CD14-positive monocyte (primary cell): Measurements from ENCODE around the gene SEM1. TPM values are rescaled to one million over a fixed set of nuclear protein-coding genes. Genes with fewer than 3 reads are reported as not detected.

Experiments used
- DNase-seq, 3 donors: peaks; one replicate each; pipeline ENCODE4 v3.0.0-alpha.2; 2011 to 2022
- H2AFZ ChIP-seq: 2 replicates; pipeline ENCODE4 v1.6.0; 2012; ENCODE audit warnings: mild to moderate bottlenecking, low read depth, low read length, inconsistent platforms; ENCODE audit not compliant: insufficient read depth, poor library complexity, severe bottlenecking
- H3K27ac ChIP-seq, 2 donors: 1 replicate in 1 of 2; 2 replicates in 1 of 2; pipeline ENCODE4 v1.5.1; 2012 to 2013; ENCODE audit warnings: low read length in 2 of 2, control low read depth in 1 of 2, inconsistent platforms in 1 of 2, low read depth in 1 of 2, mild to moderate bottlenecking in 1 of 2
- H3K27me3 ChIP-seq, 2 donors: one replicate each; pipeline versions ENCODE4 v1.6.0 to v1.6.1; 2011 to 2013; ENCODE audit warnings: low read length in 2 of 2; ENCODE audit not compliant: control insufficient read depth in 2 of 2, insufficient read depth in 2 of 2
- H3K36me3 ChIP-seq, 2 donors: replicated peaks in 1 of 2; 1 replicate in 1 of 2; 2 replicates in 1 of 2; pipeline versions ENCODE4 v1.5.1 to v1.6.1; 2012 to 2013; ENCODE audit warnings: low read length in 2 of 2, control low read depth in 1 of 2, inconsistent platforms in 1 of 2, mild to moderate bottlenecking in 1 of 2; ENCODE audit not compliant: insufficient read depth in 2 of 2, control insufficient read depth in 1 of 2
- H3K4me1 ChIP-seq, 2 donors: 1 replicate in 1 of 2; 2 replicates in 1 of 2; pipeline versions ENCODE4 v1.5.1 to v1.6.1; 2012 to 2013; ENCODE audit warnings: low read length in 2 of 2, control low read depth in 1 of 2, inconsistent platforms in 1 of 2, mild to moderate bottlenecking in 1 of 2, moderate library complexity in 1 of 2; ENCODE audit not compliant: insufficient read depth in 2 of 2, control insufficient read depth in 1 of 2
- H3K4me2 ChIP-seq: replicated peaks from 2 replicates; pipeline ENCODE3; 2012; ENCODE audit warnings: low read length, moderate library complexity, mild to moderate bottlenecking; ENCODE audit not compliant: poor library complexity, severe bottlenecking; ENCODE audit errors: extremely low read depth
- H3K4me3 ChIP-seq, 3 experiments: fragments of 200-600 bp in 1 of 3; sonication (generic) in 1 of 3; replicated peaks in 1 of 3; 1 replicate in 2 of 3; 2 replicates in 1 of 3; pipeline ENCODE4 v1.5.1; 2011 to 2013; ENCODE audit warnings: low read length in 3 of 3, mild to moderate bottlenecking in 3 of 3, control low read depth in 2 of 3, low read depth in 2 of 3, inconsistent platforms in 1 of 3, moderate library complexity in 1 of 3
- H3K79me2 ChIP-seq: 2 replicates; pipeline ENCODE4 v1.6.0; 2012; ENCODE audit warnings: mild to moderate bottlenecking, control low read depth, inconsistent platforms, low read length, moderate library complexity; ENCODE audit not compliant: insufficient read depth
- H3K9ac ChIP-seq: 2 replicates; pipeline ENCODE4 v1.6.0; 2017; ENCODE audit warnings: low read length, mild to moderate bottlenecking; ENCODE audit not compliant: insufficient read depth, poor library complexity, severe bottlenecking
- H3K9me3 ChIP-seq, 2 donors: replicated peaks in 1 of 2; 1 replicate in 1 of 2; 2 replicates in 1 of 2; pipeline versions ENCODE4 v1.5.1 to v1.6.1; 2012 to 2013; ENCODE audit warnings: low read length in 2 of 2, control low read depth in 1 of 2; ENCODE audit not compliant: control insufficient read depth in 1 of 2, insufficient read depth in 1 of 2
- H4K20me1 ChIP-seq: 2 replicates; pipeline ENCODE4 v1.6.0; 2012; ENCODE audit warnings: mild to moderate bottlenecking, low read length, control low read depth, moderate library complexity; ENCODE audit not compliant: insufficient read depth
- H3K27ac Mint-ChIP-seq, 7 donors: one replicate each; pipeline ENCODE4 v1.8.0; 2020; ENCODE audit warnings: mild to moderate bottlenecking in 7 of 7, mixed read lengths in 7 of 7, moderate library complexity in 6 of 7, inconsistent platforms in 2 of 7
- H3K27me3 Mint-ChIP-seq, 3 donors: one replicate each; pipeline ENCODE4 v1.8.0; 2021 to 2022; ENCODE audit warnings: low read depth in 3 of 3, mild to moderate bottlenecking in 3 of 3, mixed read lengths in 3 of 3, moderate library complexity in 3 of 3, inconsistent platforms in 1 of 3
- H3K36me3 Mint-ChIP-seq, 2 donors: one replicate each; pipeline ENCODE4 v1.8.0; 2020; ENCODE audit warnings: mixed read lengths in 2 of 2, inconsistent platforms in 1 of 2, mild to moderate bottlenecking in 1 of 2
- H3K4me1 Mint-ChIP-seq: one replicate; pipeline ENCODE4 v1.8.0; 2020; ENCODE audit warnings: mild to moderate bottlenecking, mixed read lengths
- H3K4me3 Mint-ChIP-seq, 2 donors: one replicate each; pipeline ENCODE4 v1.8.0; 2020; ENCODE audit warnings: mild to moderate bottlenecking in 2 of 2, mixed read lengths in 2 of 2, moderate library complexity in 1 of 2
- H3K9me3 Mint-ChIP-seq, 7 donors: one replicate each; pipeline ENCODE4 v1.8.0; 2020 to 2022; ENCODE audit warnings: mixed read lengths in 7 of 7, mild to moderate bottlenecking in 6 of 7, moderate library complexity in 6 of 7, inconsistent platforms in 2 of 7
- CTCF ChIP-seq: fragments of 200-600 bp; IDR thresholded peaks from one replicate; pipeline ENCODE4 v1.8.0; 2022; ENCODE audit warnings: antibody characterized with exemption, mild to moderate bottlenecking
- WGBS: methylation state at CpG from one replicate; pipeline ENCODE4 v1.1.5; 2013; ENCODE audit warnings: missing lambda C conversion rate; ENCODE audit not compliant: insufficient coverage; 5-methylcytosine and 5-hydroxymethylcytosine counted together
- intact Hi-C, 2 donors: fragments of 100-400 bp; cut with micrococcal nuclease; formaldehyde crosslinking; loops; one replicate each; pipeline versions ENCODE4 v1.15.0 to v1.15.1; 2023
- polyA plus RNA-seq, 3 donors: library from polyadenylated mRNA; depleted of rRNA in 1 of 3; unstranded in 2 of 3; stranded (reverse) in 1 of 3; fragments of 300-500 nt in 2 of 3; fragments of >200 nt in 1 of 3; fragmentation: Illumina TruSeq in 2 of 3; gene quantifications; 1 replicate in 2 of 3; 2 replicates in 1 of 3; pipeline ENCODE4 v1.2.3, GENCODE V29; 2012 to 2021

The SEM1 gene
- polyA plus RNA-seq, 3 donors = 8.0 to 117 (median 98.1) TPM

DNA sequence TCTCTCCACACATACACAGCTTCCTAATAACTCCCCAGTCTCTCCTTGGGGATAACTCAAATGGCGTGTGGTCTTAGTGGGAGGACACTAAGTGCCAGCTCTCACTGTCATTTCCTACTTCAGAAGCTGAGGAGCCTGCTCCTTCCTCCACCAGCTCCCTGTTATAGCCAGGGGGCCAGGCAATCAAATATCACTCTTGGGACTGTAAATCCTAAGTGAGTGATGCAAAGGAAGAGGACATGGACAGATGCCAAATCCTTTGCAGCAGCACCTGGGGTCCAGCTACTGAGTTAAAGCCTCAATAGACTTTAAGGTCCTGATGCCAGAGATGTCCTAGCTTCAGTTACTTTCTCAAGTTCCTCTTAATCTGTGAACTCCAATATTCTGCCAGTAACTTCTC is 34.1 kb downstream of the SEM1 start:
- H3K4me3 Mint-ChIP-seq = no peak overlapping the region
- 86% methylated on average over 1 of the region's 1 CpG for WGBS
- no peak overlapping the region for H2AFZ ChIP-seq
- no peak for DNase-seq
- H3K9ac ChIP-seq = no peak overlapping the region
- TF ChIP-seq CTCF = no peak
- peaks cover 0 to 2% (median 0%) of the 10 kb centered on the region in 7 donors for H3K9me3 Mint-ChIP-seq
- H3K4me1 ChIP-seq = no peaks in the 10 kb centered on the region
- no peaks in the 10 kb centered on the region for H3K9me3 ChIP-seq
- H3K4me2 ChIP-seq = no peak overlapping the region
- H3K27me3 ChIP-seq = no peaks in the 10 kb centered on the region
- H3K4me3 ChIP-seq = no peak overlapping the region
- H3K4me1 Mint-ChIP-seq = peaks cover 3% of the 10 kb centered on the region
- H3K27ac ChIP-seq = no peak overlapping the region
- H3K27me3 Mint-ChIP-seq = peaks cover 0 to 3% (median 0%) of the 10 kb centered on the region in 3 donors
- peaks cover 0 to 6% of the 10 kb centered on the region in 2 donors for H3K36me3 ChIP-seq
- H3K27ac Mint-ChIP-seq = no peak overlapping the region
- peaks cover 5 to 10% of the 10 kb centered on the region in 2 donors for H3K36me3 Mint-ChIP-seq
- no peaks in the 10 kb centered on the region for H4K20me1 ChIP-seq
- intact Hi-C loops = no loop called here
- no peaks in the 10 kb centered on the region for H3K79me2 ChIP-seq

GRCh38 chr7:96674565-96674964 is 35.1 kb downstream of the SEM1 start:
- no CpG with 5 or more reads among the region's 4 CpGs for WGBS
- no peak for TF ChIP-seq CTCF
- Mint-ChIP-seq H3K27me3 (peaks cover 0 to 3% (median 0%) of the 10 kb centered on the region in 3 donors), H3K4me3 (no peak overlapping the region), H3K9me3 (no peaks in the 10 kb centered on the region), H3K4me1 (no peaks in the 10 kb centered on the region), H3K27ac (no peak overlapping the region), H3K36me3 (peaks cover 9 to 11% of the 10 kb centered on the region in 2 donors)
- intact Hi-C loops = no loop called here
- Histone ChIP-seq H3K4me2 (no peak overlapping the region), H4K20me1 (no peaks in the 10 kb centered on the region), H3K4me3 (no peak overlapping the region), H3K4me1 (no peaks in the 10 kb centered on the region), H3K9me3 (no peaks in the 10 kb centered on the region), H3K9ac (no peak overlapping the region), H3K36me3 (peaks cover 0 to 8% of the 10 kb centered on the region in 2 donors), H3K27ac (no peak overlapping the region), H2AFZ (no peak overlapping the region), H3K27me3 (no peaks in the 10 kb centered on the region), H3K79me2 (no peaks in the 10 kb centered on the region)
- DNase-seq = no peak
